ENCODE measurements around the gene ANXA9. TPM values are rescaled to one million over a fixed set of nuclear protein-coding genes. Genes with fewer than 3 reads are reported as not detected.
A peak's percentile ranks its signal among the peaks of the same experiment; 100 is the strongest.

ANXA9 gene
- total and polyA plus RNA-seq, 2 donors (not counting 1 experiment from before 2014, with no cell fraction given), result 0.07 to 0.62 TPM

DNA sequence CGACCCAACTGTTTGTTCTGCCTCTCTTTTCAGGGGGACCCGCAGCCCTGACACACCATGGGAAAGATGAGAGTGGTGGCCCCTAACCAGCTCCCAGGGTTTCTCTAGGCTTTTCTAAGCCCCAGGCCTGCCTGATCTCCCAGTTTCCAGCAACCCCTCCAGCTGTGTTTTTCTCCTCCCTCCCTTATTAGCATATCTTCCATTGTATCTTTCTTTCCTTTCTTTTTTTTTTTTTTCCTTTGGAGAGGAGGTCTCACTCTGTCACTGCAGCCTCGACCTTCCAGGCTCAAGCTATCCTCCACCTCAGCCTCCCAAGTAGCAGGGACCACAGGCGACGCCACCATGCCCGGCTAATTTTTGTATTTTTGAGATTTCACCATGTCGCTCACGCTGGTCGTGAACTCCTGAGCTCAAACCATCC, 5.7 kb upstream of the ANXA9 start:
- H3K27ac ChIP-seq (ENCODE audit: low read length in 2 of 2), result no peak overlapping the region
- ChIA-PET POLR2A (interaction anchor here (0.7 to 1.0 kb wide), 3 partner anchors 29 to 82 kb away, joined by 3 read pairs; no protein-coding TSS in a partner anchor), CTCF (interaction anchor here (0.9 to 1.9 kb wide), 5 partner anchors 11 to 153 kb away, joined by 3 to 8 read pairs (median 3); partner anchors contain the start of gene MINDY1)
- H3K4me3 ChIP-seq (ENCODE audit: control extremely low read depth in 1 of 5, extremely low read depth in 1 of 5, insufficient read depth in 1 of 5, low read depth in 2 of 5, low read length in 4 of 5), result no peak overlapping the region
- intact Hi-C loops (cut with micrococcal nuclease), result loop anchor here (5.0 kb wide), 2 partner anchors 81 to 514 kb away; partner anchors contain the start of gene CDC42SE1
- no peak for TF ChIP-seq EZH2 (IDR thresholded peaks at IDR 0.05; ENCODE audit: borderline replicate concordance, insufficient read depth, low read depth, low read length, poor library complexity, severe bottlenecking)
- TF ChIP-seq, protein P1, sequence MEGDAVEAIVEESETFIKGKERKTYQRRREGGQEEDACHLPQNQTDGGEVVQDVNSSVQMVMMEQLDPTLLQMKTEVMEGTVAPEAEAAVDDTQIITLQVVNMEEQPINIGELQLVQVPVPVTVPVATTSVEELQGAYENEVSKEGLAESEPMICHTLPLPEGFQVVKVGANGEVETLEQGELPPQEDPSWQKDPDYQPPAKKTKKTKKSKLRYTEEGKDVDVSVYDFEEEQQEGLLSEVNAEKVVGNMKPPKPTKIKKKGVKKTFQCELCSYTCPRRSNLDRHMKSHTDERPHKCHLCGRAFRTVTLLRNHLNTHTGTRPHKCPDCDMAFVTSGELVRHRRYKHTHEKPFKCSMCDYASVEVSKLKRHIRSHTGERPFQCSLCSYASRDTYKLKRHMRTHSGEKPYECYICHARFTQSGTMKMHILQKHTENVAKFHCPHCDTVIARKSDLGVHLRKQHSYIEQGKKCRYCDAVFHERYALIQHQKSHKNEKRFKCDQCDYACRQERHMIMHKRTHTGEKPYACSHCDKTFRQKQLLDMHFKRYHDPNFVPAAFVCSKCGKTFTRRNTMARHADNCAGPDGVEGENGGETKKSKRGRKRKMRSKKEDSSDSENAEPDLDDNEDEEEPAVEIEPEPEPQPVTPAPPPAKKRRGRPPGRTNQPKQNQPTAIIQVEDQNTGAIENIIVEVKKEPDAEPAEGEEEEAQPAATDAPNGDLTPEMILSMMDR (IDR thresholded peaks at IDR 0.05), result no peak
- no peaks in the 10 kb centered on the region for H3K27me3 ChIP-seq (replicated peaks in 1 of 4; ENCODE audit: control extremely low read depth in 1 of 4, control insufficient read depth in 3 of 4, insufficient read depth in 4 of 4, low read length in 3 of 4)
- Mint-ChIP-seq H3K9me3 (ENCODE audit: insufficient read depth) (no peaks in the 10 kb centered on the region), H3K27me3 (no peaks in the 10 kb centered on the region), H3K4me1 (peaks cover 54% of the 10 kb centered on the region), H3K4me3 (peak overlapping the region; percentile 80), H3K27ac (peak overlapping the region; percentile 83)
- H2AFZ ChIP-seq (ENCODE audit: insufficient read depth, low read depth, low read length, poor library complexity, severe bottlenecking), result peak overlapping the region; percentile 48
- no peaks in the 10 kb centered on the region for H3K36me3 ChIP-seq (replicated peaks in 1 of 2; ENCODE audit: control extremely low read depth in 1 of 2, control insufficient read depth in 1 of 2, extremely low read depth in 1 of 2, insufficient read depth in 2 of 2, low read length in 1 of 2)
- peak overlapping the region; percentile 72 for H3K4me2 ChIP-seq (replicated peaks; ENCODE audit: low read depth, low read length, poor library complexity, severe bottlenecking)
- H3K4me1 ChIP-seq (ENCODE audit: control insufficient read depth in 2 of 2, insufficient read depth in 2 of 2, low read length in 2 of 2), result peaks cover 46 to 60% of the 10 kb centered on the region in 2 donors
- no peak overlapping the region for H3K9ac ChIP-seq (ENCODE audit: low read length)
- H3K79me2 ChIP-seq (ENCODE audit: control insufficient read depth, insufficient read depth, low read length), result peaks cover 32% of the 10 kb centered on the region
- H4K20me1 ChIP-seq (ENCODE audit: control insufficient read depth, insufficient read depth, low read length, poor library complexity, severe bottlenecking), result peaks cover 18% of the 10 kb centered on the region
- 96% methylated on average over 5 of the region's 9 CpGs for WGBS (ENCODE audit: insufficient coverage)
- no peak for ATAC-seq (ENCODE audit: low read depth)
- no peak for DNase-seq
- no peaks in the 10 kb centered on the region for H3K9me3 ChIP-seq (ENCODE audit: control extremely low read depth in 1 of 3, control insufficient read depth in 2 of 3, insufficient read depth in 1 of 3, low read length in 2 of 3)

Data from B cell (primary cell).